Neural cell (in vitro differentiated cells): ENCODE data around the gene DEAF1.

ENCODE experiments used
- EZH2 ChIP-seq: fragments of 200-600, 300-800 bp; shearing (Covaris generic), sonication (generic); IDR thresholded peaks from 2 replicates; pipeline ENCODE4 v1.6.1; 2014; ENCODE audit warnings: antibody characterized with exemption, low read length, borderline replicate concordance, mild to moderate bottlenecking; ENCODE audit not compliant: insufficient read depth, poor library complexity, severe bottlenecking
- MXI1 ChIP-seq: fragments of 450-650 bp; conservative IDR thresholded peaks from 2 replicates; pipeline ENCODE4 v1.6.1; 2014; ENCODE audit warnings: antibody characterized with exemption, mild to moderate bottlenecking; ENCODE audit not compliant: poor library complexity, severe bottlenecking
- RAD21 ChIP-seq: fragments of 450-650 bp; conservative IDR thresholded peaks from 2 replicates; pipeline ENCODE4 v1.6.1; 2014; ENCODE audit warnings: antibody characterized with exemption, mild to moderate bottlenecking, moderate library complexity
- TAF1 ChIP-seq: IDR thresholded peaks from 2 replicates; pipeline ENCODE4 v1.6.1; 2012; ENCODE audit warnings: low read depth
- TF ChIP-seq, protein P1 (sequence below): fragments of 450-650 bp; IDR thresholded peaks from 2 replicates; pipeline ENCODE4 v1.5.1; 2014; ENCODE audit warnings: antibody characterized with exemption, mild to moderate bottlenecking, moderate library complexity; ENCODE audit not compliant: poor library complexity, severe bottlenecking
- TF ChIP-seq, protein P2 (sequence below): IDR thresholded peaks from 2 replicates; pipeline ENCODE4 v1.6.1; 2012; ENCODE audit warnings: borderline replicate concordance

GRCh38 chr11:727281-727701 is 32.3 kb upstream of the DEAF1 start:
- TF ChIP-seq EZH2 (no peak), RAD21 (no peak), TAF1 (no peak), MXI1 (no peak)
- TF ChIP-seq, protein P1, sequence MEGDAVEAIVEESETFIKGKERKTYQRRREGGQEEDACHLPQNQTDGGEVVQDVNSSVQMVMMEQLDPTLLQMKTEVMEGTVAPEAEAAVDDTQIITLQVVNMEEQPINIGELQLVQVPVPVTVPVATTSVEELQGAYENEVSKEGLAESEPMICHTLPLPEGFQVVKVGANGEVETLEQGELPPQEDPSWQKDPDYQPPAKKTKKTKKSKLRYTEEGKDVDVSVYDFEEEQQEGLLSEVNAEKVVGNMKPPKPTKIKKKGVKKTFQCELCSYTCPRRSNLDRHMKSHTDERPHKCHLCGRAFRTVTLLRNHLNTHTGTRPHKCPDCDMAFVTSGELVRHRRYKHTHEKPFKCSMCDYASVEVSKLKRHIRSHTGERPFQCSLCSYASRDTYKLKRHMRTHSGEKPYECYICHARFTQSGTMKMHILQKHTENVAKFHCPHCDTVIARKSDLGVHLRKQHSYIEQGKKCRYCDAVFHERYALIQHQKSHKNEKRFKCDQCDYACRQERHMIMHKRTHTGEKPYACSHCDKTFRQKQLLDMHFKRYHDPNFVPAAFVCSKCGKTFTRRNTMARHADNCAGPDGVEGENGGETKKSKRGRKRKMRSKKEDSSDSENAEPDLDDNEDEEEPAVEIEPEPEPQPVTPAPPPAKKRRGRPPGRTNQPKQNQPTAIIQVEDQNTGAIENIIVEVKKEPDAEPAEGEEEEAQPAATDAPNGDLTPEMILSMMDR, result no peak
- TF ChIP-seq, protein P2, sequence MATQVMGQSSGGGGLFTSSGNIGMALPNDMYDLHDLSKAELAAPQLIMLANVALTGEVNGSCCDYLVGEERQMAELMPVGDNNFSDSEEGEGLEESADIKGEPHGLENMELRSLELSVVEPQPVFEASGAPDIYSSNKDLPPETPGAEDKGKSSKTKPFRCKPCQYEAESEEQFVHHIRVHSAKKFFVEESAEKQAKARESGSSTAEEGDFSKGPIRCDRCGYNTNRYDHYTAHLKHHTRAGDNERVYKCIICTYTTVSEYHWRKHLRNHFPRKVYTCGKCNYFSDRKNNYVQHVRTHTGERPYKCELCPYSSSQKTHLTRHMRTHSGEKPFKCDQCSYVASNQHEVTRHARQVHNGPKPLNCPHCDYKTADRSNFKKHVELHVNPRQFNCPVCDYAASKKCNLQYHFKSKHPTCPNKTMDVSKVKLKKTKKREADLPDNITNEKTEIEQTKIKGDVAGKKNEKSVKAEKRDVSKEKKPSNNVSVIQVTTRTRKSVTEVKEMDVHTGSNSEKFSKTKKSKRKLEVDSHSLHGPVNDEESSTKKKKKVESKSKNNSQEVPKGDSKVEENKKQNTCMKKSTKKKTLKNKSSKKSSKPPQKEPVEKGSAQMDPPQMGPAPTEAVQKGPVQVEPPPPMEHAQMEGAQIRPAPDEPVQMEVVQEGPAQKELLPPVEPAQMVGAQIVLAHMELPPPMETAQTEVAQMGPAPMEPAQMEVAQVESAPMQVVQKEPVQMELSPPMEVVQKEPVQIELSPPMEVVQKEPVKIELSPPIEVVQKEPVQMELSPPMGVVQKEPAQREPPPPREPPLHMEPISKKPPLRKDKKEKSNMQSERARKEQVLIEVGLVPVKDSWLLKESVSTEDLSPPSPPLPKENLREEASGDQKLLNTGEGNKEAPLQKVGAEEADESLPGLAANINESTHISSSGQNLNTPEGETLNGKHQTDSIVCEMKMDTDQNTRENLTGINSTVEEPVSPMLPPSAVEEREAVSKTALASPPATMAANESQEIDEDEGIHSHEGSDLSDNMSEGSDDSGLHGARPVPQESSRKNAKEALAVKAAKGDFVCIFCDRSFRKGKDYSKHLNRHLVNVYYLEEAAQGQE, result no peak
